ENCODE measurements around the gene PPP1R8. TPM values are rescaled to one million over a fixed set of nuclear protein-coding genes. Genes with fewer than 3 reads are reported as not detected.

Gene PPP1R8
- total and polyA plus RNA-seq, 2 experiments from 2014 or later = 13.4 to 50.5 TPM

DNA sequence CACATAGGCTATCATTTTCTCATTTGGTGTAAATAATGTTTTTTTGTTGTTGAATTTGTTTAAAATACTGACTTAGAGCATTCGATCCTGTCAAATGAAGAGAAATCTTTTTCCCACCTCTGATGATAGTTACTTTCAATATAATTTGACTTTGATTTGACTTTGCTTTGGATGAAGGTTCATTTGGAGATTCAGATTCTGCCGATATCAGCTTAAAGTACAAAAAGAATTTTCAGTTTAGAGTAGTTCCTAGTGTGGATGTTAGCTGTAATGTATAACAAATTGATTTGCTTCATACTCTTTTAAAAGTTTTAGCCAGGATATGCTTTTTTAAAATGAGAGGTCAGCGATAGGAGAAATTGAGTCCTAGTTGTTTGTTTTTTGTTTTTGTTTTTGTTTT is 47.6 kb upstream of the PPP1R8 start:
- H3K9me2 ChIP-seq (ENCODE audit: insufficient read depth) = no peaks in the 10 kb centered on the region
- H3K27me3 Mint-ChIP-seq (ENCODE audit: insufficient read depth, low read depth, poor library complexity) = no peaks in the 10 kb centered on the region
- H3K4me1 Mint-ChIP-seq = no peaks in the 10 kb centered on the region
- no peak for TF ChIP-seq STAT1 (IDR thresholded peaks at IDR 0.05; ENCODE audit: unreplicated experiment)
- TF ChIP-seq, protein P1, sequence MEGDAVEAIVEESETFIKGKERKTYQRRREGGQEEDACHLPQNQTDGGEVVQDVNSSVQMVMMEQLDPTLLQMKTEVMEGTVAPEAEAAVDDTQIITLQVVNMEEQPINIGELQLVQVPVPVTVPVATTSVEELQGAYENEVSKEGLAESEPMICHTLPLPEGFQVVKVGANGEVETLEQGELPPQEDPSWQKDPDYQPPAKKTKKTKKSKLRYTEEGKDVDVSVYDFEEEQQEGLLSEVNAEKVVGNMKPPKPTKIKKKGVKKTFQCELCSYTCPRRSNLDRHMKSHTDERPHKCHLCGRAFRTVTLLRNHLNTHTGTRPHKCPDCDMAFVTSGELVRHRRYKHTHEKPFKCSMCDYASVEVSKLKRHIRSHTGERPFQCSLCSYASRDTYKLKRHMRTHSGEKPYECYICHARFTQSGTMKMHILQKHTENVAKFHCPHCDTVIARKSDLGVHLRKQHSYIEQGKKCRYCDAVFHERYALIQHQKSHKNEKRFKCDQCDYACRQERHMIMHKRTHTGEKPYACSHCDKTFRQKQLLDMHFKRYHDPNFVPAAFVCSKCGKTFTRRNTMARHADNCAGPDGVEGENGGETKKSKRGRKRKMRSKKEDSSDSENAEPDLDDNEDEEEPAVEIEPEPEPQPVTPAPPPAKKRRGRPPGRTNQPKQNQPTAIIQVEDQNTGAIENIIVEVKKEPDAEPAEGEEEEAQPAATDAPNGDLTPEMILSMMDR (conservative IDR thresholded peaks at IDR 0.05; ENCODE audit: low read depth in 2 of 2) = no peak
- TF ChIP-seq, protein P2, sequence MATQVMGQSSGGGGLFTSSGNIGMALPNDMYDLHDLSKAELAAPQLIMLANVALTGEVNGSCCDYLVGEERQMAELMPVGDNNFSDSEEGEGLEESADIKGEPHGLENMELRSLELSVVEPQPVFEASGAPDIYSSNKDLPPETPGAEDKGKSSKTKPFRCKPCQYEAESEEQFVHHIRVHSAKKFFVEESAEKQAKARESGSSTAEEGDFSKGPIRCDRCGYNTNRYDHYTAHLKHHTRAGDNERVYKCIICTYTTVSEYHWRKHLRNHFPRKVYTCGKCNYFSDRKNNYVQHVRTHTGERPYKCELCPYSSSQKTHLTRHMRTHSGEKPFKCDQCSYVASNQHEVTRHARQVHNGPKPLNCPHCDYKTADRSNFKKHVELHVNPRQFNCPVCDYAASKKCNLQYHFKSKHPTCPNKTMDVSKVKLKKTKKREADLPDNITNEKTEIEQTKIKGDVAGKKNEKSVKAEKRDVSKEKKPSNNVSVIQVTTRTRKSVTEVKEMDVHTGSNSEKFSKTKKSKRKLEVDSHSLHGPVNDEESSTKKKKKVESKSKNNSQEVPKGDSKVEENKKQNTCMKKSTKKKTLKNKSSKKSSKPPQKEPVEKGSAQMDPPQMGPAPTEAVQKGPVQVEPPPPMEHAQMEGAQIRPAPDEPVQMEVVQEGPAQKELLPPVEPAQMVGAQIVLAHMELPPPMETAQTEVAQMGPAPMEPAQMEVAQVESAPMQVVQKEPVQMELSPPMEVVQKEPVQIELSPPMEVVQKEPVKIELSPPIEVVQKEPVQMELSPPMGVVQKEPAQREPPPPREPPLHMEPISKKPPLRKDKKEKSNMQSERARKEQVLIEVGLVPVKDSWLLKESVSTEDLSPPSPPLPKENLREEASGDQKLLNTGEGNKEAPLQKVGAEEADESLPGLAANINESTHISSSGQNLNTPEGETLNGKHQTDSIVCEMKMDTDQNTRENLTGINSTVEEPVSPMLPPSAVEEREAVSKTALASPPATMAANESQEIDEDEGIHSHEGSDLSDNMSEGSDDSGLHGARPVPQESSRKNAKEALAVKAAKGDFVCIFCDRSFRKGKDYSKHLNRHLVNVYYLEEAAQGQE (IDR thresholded peaks at IDR 0.05; ENCODE audit: unreplicated experiment) = no peak
- TF ChIP-seq POLR2AphosphoS5 (IDR thresholded peaks at IDR 0.05; ENCODE audit: low read depth) = no peak
- no peak for TF ChIP-seq CREB1 (CRISPR knock-in tag; IDR thresholded peaks at IDR 0.05; ENCODE audit: low read depth)
- no peak for TF ChIP-seq NANOG (IDR thresholded peaks at IDR 0.05; ENCODE audit: borderline replicate concordance)
- no peak for TF ChIP-seq ZNF331 (CRISPR knock-in tag; IDR thresholded peaks at IDR 0.05; ENCODE audit: low read depth)
- TF ChIP-seq ZNF114 (CRISPR knock-in tag; IDR thresholded peaks at IDR 0.05) = no peak
- TF ChIP-seq, protein P3, sequence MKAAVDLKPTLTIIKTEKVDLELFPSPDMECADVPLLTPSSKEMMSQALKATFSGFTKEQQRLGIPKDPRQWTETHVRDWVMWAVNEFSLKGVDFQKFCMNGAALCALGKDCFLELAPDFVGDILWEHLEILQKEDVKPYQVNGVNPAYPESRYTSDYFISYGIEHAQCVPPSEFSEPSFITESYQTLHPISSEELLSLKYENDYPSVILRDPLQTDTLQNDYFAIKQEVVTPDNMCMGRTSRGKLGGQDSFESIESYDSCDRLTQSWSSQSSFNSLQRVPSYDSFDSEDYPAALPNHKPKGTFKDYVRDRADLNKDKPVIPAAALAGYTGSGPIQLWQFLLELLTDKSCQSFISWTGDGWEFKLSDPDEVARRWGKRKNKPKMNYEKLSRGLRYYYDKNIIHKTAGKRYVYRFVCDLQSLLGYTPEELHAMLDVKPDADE (IDR thresholded peaks at IDR 0.05) = no peak
- TF ChIP-seq, protein P4, sequence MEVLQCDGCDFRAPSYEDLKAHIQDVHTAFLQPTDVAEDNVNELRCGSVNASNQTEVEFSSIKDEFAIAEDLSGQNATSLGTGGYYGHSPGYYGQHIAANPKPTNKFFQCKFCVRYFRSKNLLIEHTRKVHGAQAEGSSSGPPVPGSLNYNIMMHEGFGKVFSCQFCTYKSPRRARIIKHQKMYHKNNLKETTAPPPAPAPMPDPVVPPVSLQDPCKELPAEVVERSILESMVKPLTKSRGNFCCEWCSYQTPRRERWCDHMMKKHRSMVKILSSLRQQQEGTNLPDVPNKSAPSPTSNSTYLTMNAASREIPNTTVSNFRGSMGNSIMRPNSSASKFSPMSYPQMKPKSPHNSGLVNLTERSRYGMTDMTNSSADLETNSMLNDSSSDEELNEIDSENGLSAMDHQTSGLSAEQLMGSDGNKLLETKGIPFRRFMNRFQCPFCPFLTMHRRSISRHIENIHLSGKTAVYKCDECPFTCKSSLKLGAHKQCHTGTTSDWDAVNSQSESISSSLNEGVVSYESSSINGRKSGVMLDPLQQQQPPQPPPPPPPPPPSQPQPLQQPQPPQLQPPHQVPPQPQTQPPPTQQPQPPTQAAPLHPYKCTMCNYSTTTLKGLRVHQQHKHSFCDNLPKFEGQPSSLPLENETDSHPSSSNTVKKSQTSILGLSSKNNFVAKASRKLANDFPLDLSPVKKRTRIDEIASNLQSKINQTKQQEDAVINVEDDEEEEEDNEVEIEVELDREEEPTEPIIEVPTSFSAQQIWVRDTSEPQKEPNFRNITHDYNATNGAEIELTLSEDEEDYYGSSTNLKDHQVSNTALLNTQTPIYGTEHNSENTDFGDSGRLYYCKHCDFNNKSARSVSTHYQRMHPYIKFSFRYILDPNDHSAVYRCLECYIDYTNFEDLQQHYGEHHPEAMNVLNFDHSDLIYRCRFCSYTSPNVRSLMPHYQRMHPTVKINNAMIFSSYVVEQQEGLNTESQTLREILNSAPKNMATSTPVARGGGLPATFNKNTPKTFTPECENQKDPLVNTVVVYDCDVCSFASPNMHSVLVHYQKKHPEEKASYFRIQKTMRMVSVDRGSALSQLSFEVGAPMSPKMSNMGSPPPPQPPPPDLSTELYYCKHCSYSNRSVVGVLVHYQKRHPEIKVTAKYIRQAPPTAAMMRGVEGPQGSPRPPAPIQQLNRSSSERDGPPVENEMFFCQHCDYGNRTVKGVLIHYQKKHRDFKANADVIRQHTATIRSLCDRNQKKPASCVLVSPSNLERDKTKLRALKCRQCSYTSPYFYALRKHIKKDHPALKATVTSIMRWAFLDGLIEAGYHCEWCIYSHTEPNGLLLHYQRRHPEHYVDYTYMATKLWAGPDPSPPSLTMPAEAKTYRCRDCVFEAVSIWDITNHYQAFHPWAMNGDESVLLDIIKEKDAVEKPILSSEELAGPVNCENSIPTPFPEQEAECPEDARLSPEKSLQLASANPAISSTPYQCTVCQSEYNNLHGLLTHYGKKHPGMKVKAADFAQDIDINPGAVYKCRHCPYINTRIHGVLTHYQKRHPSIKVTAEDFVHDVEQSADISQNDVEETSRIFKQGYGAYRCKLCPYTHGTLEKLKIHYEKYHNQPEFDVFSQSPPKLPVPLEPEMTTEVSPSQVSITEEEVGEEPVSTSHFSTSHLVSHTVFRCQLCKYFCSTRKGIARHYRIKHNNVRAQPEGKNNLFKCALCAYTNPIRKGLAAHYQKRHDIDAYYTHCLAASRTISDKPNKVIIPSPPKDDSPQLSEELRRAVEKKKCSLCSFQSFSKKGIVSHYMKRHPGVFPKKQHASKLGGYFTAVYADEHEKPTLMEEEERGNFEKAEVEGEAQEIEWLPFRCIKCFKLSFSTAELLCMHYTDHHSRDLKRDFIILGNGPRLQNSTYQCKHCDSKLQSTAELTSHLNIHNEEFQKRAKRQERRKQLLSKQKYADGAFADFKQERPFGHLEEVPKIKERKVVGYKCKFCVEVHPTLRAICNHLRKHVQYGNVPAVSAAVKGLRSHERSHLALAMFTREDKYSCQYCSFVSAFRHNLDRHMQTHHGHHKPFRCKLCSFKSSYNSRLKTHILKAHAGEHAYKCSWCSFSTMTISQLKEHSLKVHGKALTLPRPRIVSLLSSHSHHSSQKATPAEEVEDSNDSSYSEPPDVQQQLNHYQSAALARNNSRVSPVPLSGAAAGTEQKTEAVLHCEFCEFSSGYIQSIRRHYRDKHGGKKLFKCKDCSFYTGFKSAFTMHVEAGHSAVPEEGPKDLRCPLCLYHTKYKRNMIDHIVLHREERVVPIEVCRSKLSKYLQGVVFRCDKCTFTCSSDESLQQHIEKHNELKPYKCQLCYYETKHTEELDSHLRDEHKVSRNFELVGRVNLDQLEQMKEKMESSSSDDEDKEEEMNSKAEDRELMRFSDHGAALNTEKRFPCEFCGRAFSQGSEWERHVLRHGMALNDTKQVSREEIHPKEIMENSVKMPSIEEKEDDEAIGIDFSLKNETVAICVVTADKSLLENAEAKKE (CRISPR knock-in tag; IDR thresholded peaks at IDR 0.05) = no peak
- no peak for TF ChIP-seq JUNB (IDR thresholded peaks at IDR 0.05; ENCODE audit: unreplicated experiment)
- TF ChIP-seq EZH2 (IDR thresholded peaks at IDR 0.05; ENCODE audit: low read depth, unreplicated experiment) = no peak
- TF ChIP-seq EZH2phosphoT487 (IDR thresholded peaks at IDR 0.05; ENCODE audit: unreplicated experiment) = no peak
- H3K79me2 ChIP-seq (replicated peaks; ENCODE audit: insufficient read depth) = peaks cover 3% of the 10 kb centered on the region; the same call in 1 of the 2 replicates
- no peak overlapping the region for H3K27ac Mint-ChIP-seq
- no peak overlapping the region for H3K4me2 ChIP-seq
- H3K36me3 ChIP-seq (ENCODE audit: insufficient read depth) = no peaks in the 10 kb centered on the region
- H2AFZ ChIP-seq = no peak overlapping the region
- no peak overlapping the region for H3K4me3 Mint-ChIP-seq
- H3F3A ChIP-seq (replicated peaks; ENCODE audit: low read depth) = no peaks in the 10 kb centered on the region
- no peaks in the 10 kb centered on the region for H3K9me3 Mint-ChIP-seq
- no peak overlapping the region for H3K27ac ChIP-seq (ENCODE audit: low read depth)
- H4K20me1 ChIP-seq (replicated peaks; ENCODE audit: insufficient read depth) = no peaks in the 10 kb centered on the region
- H3K4me1 ChIP-seq (ENCODE audit: insufficient read depth) = no peaks in the 10 kb centered on the region
- DNase-seq (ENCODE audit: low spot score) (no peak), ATAC-seq (no peak)
- no peaks in the 10 kb centered on the region for H3K36me3 Mint-ChIP-seq (ENCODE audit: low read depth)
- H3K27me3 ChIP-seq (ENCODE audit: insufficient read depth) = no peaks in the 10 kb centered on the region
- H3K4me3 ChIP-seq = no peak overlapping the region
